Stimulated activated CD8-positive, alpha-beta memory T cell treated with anti-CD3 and anti-CD28 coated beads, Interleukin-15, amount 100 ng/mL, for 48 hours (primary cell): ENCODE results near the gene RBM15.

Experiments used
- DNase-seq, 2 donors: peaks; one replicate each; pipeline ENCODE4 v3.0.0-alpha.2; 2020; ENCODE audit warnings: low read depth in 2 of 2

The RBM15 gene

DNA sequence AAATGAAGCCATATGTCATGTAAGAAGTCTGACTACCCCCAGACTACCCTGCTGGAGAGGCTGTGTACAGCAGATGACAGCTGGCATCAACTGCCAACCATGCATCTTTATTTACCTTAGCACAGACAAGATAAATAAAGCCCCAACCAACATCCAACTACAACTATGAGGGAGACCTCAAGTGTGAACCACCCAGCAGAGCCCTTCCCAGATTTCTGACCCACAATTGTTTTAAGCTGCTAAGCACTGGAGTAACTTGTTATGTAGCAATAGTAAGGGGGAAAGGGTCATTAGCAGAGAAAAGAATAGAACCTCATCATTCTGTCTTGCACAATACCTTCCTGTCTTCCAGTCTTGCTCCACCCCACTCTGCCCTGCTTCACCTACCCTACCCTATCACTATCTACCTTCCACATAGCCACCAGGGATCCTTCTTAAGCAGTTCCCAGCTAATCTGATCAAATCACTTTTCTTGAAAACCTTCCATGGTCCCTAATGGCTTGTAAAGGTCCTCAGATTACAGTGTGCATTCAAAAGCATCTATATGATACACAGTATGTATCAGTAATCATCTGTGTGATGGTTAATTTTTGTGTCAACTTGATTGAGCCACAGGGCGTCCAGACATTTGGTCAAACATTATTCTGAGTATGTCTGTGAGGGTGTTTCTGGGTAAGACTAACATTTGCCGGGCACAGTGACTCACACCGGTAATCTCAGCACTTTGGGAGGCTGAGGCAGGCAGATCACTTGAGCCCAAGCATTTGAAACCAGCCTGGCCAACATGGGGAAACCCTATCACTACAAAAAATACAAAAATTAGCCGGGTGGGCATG, 19.6 kb upstream of the RBM15 start:
- DNase-seq: no peak

GRCh38 chr1:110320168-110320518, 19.0 kb upstream of the RBM15 start:
- DNase-seq: no peak

GRCh38 chr1:110321045-110321444, 18.1 kb upstream of the RBM15 start:
- DNase-seq: no peak

- no peak for DNase-seq
Measured at GRCh38 chr1:110321846-110322245, 17.3 kb upstream of the RBM15 start.

- no peak for DNase-seq
Measured at GRCh38 chr1:110324667-110325066, 14.5 kb upstream of the RBM15 start.

DNA sequence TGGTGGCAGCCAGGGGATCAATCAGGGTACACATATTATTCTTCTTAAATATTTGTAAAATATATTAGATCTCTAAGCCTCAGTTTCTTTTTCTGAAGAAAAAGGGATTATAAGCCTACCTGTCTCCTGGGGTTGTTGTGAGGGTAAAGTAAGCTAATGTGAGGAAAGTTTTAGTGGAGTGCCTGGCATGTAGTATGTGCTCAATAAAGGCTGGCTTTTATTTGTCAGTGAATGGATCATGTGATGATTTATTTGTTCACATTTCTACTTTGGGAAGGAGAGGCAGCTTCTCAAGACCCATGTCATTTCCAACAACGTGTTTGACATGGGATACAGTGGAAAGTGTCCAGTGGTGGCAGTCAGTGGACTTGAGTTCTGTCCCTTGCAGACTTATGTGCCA, 12.4 kb upstream of the RBM15 start:
- no peak for DNase-seq

DNA sequence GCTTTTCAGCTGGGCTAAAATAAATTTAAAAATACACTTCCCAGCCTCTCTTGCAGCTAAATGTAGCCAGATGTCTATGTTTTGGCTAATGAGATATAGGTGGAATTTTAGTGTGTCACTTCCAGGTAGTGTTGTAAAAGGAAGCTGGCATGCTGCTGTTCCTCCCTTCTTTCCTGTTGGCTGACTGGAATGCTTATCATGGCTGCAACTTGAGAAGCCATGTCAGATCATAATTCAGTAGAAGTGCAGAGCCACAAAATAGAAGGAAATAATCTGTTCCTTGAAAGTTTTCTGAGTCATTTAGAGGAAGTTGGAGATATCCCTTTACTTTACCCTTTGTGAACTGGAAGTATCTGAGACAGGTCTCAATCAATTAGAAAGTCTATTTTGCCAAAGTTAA, 10.9 kb upstream of the RBM15 start:
- no peak for DNase-seq

DNA sequence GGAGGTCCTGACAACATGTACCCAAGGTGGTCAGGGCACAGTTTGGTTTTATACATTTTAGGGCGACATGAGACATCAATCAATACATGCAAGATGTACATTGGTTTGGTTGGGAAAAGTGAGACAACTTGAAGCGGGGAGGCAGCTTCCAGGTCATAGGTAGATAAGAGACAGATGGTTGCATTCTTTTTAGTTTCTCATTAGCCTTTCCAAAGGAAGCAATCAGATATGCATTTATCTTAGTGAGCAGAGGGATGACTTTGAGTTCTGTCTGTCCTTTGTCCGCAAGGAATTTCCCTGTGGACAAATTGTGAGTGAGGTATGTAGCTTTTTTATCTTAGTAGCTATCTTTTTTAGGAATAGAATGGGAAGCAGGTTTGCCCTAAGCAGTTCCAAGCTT, 10.5 kb upstream of the RBM15 start:
- no peak for DNase-seq

DNA sequence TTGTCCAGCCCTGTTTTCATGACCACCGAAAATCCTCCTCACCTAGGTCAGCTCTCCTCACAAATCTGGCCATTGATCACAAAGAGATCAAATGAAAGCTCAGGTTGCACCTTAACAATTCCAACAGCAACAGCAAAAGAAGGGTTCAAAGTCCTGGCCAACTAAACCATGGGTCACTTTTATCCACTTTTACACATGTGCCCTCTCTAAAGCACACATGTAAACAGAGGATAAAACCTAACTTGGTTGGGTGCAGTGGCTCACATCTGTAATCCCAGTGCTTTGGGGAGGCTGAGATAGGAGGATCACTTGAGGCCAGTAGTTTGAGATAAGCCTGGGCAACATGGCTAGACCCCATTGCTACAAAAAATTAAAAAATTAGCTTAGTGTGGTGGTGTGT, 3.9 kb upstream of the RBM15 start:
- no peak for DNase-seq

- DNase-seq: no peak
Measured at GRCh38 chr1:110336300-110337039, 2.7 kb upstream of the RBM15 start.

- DNase-seq: peak; percentile 20 to 36
Measured at GRCh38 chr1:110337704-110338308, 1.4 kb upstream of the RBM15 start.

GRCh38 chr1:110338309-110338885, 780 bp upstream of the RBM15 start:
- DNase-seq: peak; percentile 89 to 90

DNA sequence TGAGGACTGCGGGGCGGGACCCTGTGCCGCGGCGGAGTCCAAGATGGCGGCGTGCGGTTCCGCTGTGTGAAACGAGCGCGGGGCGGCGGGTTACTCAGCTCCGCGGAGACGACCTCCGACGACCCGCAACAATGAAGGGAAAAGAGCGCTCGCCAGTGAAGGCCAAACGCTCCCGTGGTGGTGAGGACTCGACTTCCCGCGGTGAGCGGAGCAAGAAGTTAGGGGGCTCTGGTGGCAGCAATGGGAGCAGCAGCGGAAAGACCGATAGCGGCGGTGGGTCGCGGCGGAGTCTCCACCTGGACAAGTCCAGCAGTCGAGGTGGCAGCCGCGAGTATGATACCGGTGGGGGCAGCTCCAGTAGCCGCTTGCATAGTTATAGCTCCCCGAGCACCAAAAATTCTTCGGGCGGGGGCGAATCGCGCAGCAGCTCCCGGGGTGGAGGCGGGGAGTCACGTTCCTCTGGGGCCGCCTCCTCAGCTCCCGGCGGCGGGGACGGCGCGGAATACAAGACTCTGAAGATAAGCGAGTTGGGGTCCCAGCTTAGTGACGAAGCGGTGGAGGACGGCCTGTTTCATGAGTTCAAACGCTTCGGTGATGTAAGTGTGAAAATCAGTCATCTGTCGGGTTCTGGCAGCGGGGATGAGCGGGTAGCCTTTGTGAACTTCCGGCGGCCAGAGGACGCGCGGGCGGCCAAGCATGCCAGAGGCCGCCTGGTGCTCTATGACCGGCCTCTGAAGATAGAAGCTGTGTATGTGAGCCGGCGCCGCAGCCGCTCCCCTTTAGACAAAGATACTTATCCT, 430 bp downstream of the RBM15 start:
- peak; percentile 40 to 59 for DNase-seq

DNA sequence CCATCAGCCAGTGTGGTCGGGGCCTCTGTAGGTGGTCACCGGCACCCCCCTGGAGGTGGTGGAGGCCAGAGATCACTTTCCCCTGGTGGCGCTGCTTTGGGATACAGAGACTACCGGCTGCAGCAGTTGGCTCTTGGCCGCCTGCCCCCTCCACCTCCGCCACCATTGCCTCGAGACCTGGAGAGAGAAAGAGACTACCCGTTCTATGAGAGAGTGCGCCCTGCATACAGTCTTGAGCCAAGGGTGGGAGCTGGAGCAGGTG, 961 bp downstream of the RBM15 start:
- no peak for DNase-seq

DNA sequence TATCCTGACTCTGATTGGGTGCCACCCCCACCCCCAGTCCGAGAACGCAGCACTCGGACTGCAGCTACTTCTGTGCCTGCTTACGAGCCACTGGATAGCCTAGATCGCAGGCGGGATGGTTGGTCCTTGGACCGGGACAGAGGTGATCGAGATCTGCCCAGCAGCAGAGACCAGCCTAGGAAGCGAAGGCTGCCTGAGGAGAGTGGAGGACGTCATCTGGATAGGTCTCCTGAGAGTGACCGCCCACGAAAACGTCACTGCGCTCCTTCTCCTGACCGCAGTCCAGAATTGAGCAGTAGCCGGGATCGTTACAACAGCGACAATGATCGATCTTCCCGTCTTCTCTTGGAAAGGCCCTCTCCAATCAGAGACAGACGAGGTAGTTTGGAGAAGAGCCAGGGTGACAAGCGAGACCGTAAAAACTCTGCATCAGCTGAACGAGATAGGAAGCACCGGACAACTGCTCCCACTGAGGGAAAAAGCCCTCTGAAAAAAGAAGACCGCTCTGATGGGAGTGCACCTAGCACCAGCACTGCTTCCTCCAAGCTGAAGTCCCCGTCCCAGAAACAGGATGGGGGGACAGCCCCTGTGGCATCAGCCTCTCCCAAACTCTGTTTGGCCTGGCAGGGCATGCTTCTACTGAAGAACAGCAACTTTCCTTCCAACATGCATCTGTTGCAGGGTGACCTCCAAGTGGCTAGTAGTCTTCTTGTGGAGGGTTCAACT, 2.1 kb downstream of the RBM15 start:
- no peak for DNase-seq

GRCh38 chr1:110341872-110342331, 2.7 kb downstream of the RBM15 start:
- no peak for DNase-seq

- DNase-seq: no peak
Measured at GRCh38 chr1:110343249-110343648, 4.1 kb downstream of the RBM15 start.

DNA sequence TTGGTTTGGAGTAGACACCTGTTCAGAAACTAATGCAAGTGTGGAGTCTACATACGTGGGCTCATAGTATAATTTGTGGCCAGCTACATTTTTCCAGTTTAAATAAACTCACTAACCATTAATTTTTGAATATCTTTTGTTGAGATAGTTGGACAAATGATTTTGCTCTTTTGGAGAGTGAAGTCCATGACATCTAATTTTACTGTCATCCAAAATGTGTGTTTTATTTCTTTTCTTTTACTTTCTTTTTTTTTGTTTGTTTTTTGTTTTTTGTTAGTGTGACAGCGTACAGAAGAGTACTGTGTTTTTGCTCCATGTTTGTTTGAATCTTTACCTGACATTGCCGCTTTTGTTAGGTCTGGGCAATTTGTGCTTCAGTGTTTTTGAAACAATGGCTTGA, 5.0 kb downstream of the RBM15 start:
- no peak for DNase-seq

DNA sequence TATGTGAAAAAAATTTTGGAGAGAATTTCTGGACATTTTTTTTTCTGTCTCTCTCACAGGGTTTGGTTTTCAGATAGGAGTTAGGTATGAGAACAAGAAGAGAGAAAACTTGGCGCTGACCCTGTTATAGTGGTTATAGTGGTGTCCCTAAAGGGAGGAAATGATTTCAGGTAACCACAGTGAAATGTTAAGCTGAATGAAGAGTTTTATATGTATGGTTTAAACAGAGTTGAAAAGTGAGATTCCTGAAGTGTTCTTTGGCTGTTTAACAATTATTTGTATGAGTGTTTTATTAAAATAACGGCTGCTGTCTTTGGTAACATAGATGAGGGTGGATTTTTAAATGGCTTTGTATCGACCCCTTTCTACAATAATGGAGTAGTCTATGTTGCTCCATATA, 6.3 kb downstream of the RBM15 start:
- no peak for DNase-seq

GRCh38 chr1:110346690-110347089, 7.5 kb downstream of the RBM15 start:
- no peak for DNase-seq

DNA sequence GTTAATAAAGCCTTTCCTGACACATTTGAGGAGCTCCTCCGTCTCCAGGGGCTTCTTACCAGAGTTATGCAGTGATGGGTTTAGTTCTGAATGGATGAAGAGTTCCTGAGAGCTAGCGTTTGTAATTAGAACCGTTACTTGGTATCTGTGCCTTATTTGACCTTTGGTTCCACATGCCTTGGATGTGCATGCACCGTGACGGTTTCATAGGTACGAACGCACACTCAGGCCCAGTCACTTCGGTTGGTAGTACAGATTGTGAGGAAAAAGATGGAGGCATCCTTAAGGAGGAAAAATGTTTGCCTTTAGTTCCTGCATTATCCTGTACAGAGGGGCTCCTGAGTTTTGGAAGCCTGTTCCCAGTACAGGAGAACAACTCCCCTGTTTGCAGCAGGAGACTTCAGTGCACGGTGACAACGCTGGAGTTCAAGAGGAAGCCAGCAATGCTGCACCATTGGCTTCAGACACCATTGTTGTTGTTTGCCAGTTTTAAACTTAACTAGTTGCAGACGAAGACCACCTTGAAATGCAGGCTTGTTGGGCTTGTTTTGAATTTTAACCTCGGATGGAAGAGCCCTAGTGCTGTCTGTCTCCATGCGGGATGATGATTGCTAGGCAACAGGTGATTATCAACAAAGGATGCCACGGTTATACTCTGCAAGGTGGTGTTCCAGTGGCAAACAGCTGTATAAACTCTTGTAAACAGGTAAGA, 8.2 kb downstream of the RBM15 start:
- no peak for DNase-seq
